H4 (cell line): ENCODE data around the gene ALDOA. TPM values are rescaled to one million over a fixed set of nuclear protein-coding genes. Genes with fewer than 3 reads are reported as not detected.

Source experiments
- DNase-seq: peaks from one replicate; pipeline ENCODE4 v3.0.0-alpha.2; 2015; ENCODE audit warnings: low spot score
- total RNA-seq: library from RNA; depleted of rRNA; stranded (reverse); fragments of >200 nt; shearing (Covaris generic); gene quantifications from 2 replicates; pipeline ENCODE4 v1.2.3, GENCODE V29; 2014

ALDOA gene
- total RNA-seq, 1 experiment from 2014 or later: 1,920 TPM

DNA sequence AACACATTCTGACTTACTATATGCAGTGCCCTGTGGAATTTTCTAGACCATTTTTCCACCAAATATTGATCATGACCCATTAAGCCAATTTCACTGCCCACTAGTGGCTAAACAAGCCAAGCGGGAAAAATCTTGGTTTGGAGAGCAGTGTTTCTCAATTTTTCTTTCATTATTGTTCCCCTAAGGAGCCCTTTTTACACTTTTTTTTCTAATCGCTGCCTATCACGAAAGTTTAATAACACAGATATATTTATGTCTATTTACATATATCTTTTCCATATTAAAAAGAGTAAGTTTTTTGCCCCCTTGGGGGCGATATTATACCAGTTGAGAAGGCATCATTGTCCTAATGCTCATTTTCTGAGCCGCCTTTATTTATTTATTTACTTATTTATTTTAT lies 23.7 kb upstream of the ALDOA start:
- DNase-seq: no peak

DNA sequence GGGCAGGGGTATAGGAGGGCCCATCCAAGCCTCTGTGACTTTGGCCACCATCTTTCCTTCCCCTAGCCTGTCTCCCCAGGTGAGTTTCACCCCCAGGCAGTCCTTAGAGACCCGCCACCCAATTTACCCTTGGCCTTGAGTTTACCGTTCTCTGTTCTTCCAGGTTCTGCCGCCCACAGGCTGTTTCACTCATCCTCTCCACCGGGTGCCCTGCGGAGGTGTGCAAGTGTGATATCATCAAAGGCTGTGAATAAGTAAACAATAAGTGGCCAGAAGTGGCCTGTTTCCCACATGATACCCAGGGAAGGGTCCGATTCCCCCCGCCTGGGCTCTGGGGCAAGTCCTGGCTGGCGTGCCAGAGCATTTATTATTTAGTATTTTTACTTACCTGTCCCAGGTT lies 19.4 kb upstream of the ALDOA start:
- DNase-seq: no peak

DNA sequence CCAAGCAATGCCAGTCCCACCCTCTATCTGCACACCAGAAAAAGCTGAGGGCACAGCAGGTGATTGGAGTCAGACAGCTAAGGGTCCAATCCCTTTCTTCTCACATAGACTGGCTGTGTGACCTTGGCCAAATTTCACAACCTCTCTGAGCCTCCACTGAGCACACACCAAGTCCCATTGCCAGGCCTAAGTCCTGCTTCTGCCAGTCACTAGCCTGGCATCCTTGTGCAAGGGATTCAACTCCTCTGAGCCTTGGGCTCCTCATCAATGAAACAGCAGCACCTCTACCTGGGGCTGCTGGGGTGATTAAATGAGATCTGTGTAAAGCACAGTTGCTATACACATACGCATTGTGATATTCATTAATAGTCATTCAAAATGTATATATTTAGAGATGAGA lies 19.0 kb upstream of the ALDOA start:
- DNase-seq: no peak

- no peak for DNase-seq
Measured at GRCh38 chr16:30049871-30050270, 15.7 kb upstream of the ALDOA start.

DNA sequence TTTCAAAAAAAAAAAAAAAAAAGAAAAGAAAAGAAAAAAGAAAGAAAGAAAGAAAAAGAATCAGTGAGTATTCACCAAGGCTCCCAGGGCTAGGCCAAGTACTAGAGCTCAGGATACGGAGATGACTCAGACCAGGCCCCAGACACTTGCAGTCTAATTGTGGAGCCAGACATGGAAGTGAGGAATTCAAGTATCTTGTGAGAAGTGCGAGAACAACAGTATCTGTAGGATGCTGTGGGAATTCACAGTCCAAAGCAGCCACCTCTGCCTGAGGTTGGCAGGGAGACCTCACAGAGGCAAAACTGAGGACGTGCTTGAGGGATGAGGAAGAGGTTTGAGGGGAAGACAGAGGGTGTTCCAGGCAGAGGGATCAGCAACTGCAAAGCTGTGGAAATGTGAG lies 14.0 kb upstream of the ALDOA start:
- no peak for DNase-seq

GRCh38 chr16:30052671-30053372 lies 12.7 kb upstream of the ALDOA start:
- peak; percentile 86 for DNase-seq

DNA sequence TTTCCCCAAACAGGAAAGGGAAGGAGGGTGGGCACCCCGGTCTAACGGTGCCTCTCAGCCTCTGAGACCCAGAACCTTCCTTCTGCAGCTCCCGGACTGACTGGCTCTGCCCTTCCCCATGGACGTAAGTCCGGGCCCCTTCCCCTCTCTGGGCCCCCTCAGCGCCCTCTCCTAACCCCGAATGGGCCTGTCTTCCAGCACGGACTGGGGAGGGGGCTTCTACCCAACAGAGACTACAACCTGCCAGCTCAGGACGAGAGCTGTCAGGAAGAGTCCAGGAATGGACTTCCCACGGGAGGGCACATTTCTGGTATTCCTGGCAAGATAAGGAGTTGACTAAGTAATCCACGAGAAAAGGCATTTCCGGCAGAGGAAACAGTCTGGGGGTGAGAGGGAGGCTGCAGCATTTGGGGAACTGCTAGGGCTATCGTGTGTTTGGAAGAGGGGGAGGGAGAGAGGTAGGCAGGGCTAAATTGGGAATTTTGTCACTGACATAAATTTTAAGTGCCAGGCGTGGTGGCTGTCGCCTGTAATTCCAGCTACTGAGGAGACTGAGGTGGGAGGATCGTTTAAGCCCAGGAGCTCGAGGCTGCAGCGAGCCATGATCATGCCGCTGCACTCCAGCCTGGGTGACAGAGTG lies 12.1 kb upstream of the ALDOA start:
- DNase-seq: no peak

- no peak for DNase-seq
Measured at GRCh38 chr16:30054451-30054850, 11.1 kb upstream of the ALDOA start.

- DNase-seq: no peak
Measured at GRCh38 chr16:30054959-30055553, 10.5 kb upstream of the ALDOA start.

DNA sequence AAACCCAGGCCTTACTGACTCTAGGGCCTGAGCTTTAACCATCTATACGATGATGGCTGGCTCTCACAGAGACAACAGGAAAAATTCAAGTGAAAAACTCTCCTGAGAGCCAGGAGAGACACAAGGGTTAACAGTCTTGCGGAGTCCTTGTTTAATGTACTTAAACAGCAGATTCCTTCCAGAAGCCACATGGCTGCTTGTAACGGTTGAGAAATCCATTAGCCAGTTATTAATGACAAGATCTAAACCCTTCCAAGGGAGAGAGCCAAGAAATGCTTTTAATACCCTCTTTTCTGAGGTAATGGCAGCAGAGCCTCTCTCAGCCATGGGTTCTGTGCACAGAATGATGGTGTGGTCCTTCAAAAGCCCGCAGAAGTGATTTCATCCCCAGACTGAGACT lies 5.2 kb upstream of the ALDOA start:
- no peak for DNase-seq

DNA sequence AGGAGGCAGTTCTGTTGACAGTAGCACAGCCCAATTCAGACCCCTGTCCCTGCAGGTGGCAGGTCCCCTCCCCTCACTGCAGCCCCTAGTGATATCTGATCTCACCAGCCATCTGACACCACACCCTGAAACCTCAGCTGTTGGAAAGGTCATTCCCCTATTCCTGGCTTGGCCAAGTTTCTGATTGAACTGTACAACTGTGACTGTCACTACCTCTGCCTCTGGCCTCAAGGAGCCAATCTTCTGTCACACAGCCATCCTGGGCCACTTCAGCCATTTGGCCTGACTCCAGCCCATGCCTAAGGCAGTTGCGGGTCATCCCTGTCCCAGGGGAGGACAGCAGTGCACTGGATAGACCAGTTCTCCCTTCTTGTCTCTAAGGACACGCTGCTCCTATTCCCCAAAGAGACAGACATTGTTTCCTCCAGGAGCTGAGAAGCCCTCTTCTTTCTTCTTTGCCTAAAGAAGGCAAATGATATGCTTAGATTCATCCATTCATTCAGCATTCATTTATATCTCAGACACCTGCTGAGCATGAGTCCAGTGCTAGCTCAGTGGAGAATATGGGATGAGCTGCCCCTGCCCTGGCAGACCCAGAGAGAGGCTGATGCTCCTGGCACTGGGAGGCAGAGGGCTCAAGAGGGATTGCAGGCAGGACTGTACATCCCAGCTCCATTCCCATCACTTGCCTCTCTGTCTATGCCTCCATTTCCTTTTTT lies 4.6 kb upstream of the ALDOA start:
- DNase-seq: no peak

DNA sequence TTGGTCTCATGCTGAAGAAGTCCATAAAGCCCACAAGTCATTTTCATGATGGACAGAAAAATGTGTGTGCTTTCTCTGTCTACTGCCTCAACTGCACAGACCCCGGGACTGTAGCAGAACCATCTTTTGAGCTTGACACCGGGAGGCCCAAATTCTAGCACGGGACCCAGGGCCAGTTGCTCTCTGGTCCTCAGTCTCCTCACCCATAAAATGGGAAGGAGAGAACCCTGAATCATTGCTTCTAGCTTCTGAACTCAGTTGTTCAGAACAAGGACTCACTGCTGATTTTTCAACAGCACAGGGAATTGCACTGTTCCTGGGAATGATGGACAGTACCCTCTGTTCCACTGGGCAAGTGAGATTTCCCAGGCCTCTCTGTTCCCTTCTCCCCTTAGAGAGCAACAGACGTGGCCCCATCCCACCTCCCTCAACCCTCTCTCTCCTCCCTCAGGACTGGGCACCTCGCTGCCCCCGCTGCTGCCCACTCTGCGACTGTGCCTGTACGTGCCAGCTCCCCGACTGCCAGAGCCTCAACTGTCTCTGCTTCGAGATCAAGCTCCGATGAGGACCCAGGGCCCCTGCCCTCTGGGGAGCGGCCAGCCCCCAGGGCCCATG lies 2.2 kb upstream of the ALDOA start:
- DNase-seq: no peak

DNA sequence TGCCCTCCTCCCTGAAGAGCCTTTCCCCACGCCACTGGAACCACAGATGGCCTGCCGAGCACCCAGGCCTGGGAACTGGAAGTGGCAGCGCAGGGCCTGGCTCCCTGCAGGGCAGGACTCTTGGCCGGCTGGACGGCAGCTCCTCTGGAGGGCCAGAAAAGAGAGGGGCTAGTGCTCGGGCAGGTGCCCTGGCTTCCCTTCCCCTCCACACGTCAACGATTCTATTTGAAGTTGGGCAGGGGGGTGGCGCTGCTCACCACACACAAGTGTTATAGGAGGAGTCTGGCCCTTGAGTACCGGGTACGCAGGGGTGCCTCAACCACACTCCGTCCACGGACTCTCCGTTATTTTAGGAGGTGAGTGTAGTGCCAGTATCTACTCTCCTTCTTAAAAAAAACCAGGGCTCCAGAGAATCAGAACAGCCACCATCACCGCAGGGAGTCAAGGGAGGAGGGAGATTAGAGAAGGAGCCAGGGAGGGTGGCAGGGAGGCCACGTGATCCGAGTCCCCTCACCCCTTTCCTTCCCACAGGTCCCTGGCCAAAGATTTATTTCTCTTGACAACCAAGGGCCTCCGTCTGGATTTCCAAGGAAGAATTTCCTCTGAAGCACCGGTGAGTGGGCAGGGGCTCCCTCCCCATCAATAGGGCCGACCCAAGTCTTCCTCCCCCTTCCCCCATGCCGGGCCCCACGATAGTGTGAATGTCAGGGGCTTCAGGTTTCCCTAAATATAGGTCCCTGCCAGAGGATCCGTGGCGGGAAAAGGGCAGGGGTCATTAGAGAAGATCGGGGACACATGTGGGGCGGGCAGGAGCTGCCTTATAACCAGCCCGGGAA lies 1.4 kb upstream of the ALDOA start:
- DNase-seq: peak; percentile 40

DNA sequence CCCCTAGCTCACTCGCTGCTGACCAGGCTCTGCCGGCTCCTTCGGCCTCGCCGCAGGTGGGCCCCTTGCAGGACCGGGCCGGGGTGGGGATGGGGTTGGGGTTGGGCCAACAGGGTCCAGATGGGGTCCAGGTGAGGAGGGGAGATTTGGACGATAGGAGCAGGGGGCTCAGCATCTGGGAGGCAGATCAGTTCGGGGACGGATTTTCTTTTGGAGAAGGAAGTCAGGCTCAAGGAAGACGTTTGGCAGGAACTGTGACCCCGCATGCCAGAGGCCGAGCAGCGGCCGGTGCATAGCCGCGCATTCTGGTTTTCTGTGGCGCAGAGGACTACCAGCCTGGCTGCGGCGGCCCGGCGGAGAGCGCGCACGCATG lies 845 bp upstream of the ALDOA start:
- no peak for DNase-seq

DNA sequence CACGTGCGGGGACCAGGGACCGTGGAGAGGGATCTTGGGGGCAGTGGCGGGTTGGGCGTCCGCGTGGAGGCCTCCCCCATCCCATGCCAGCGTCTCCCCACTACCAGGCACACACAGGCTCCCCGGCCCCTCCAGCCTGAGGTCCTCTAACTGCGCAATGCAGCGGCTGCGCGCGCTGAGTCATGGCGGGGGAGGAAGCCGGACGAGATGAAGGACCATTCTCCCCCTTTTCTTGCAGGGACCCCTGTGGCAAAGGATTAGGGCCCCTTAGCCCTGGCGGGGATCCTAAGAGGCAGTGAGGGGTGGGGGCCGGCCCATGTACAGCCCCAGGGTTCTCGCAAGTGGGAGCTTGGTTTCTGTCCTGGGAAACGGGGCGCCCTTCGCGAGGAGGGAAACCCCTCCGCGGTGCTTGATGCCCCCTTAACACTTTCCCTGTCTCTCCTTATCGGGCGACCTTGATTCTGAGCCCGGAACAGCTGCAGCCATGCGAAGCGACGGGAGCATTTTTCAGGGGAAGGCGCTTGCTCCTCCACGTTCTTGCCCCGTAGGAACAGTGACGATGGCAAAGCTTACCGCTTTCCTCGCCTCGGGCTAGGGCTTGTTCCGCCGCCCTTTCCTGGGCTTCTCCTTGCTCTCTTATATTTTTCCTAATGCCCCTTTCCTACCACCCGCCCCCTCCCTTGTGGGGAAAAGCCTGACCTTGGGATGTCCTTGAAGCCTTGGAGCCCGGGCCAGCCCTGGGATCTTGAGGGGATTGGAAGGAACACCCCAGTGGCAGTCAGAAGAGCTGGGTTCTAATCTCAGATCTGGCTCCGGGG lies 592 bp downstream of the ALDOA start:
- no peak for DNase-seq

DNA sequence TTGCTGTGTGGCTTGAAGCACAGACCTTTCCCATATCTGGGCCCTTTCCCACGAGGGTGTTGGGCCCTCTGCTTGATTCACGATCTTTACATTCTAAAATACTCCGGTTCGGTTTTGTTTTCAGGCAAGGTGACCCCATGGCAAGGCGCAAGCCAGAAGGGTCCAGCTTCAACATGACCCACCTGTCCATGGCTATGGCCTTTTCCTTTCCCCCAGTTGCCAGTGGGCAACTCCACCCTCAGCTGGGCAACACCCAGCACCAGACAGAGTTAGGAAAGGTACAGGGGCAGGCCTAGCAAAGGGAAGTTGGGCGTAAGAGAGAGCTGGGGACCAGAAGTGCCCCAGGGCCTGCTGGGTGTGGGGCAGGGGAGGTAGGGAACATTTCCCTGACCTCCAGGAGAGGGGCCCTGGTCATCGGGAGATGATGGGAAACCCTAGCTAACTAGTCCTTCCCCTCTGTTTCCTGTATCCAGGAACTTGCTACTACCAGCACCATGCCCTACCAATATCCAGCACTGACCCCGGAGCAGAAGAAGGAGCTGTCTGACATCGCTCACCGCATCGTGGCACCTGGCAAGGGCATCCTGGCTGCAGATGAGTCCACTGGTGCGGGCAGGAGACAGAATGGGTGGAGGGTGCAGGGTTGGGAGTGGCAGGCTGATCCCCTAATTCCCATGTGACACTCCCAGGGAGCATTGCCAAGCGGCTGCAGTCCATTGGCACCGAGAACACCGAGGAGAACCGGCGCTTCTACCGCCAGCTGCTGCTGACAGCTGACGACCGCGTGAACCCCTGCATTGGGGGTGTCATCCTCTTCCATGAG lies 1.4 kb downstream of the ALDOA start:
- DNase-seq: no peak

DNA sequence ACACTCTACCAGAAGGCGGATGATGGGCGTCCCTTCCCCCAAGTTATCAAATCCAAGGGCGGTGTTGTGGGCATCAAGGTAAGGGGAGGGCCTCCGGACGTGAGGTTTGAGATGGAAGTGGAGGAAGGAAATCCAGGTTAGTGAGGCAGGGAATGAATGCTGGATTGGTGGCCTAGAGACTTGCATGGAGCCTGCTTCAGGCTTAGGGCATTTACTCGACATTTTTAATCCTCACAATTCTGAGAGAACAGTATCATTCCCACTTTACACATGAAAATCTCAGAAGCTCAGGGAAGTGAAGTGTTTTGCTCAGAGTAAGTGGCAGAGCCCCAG lies 2.0 kb downstream of the ALDOA start:
- no peak for DNase-seq

DNA sequence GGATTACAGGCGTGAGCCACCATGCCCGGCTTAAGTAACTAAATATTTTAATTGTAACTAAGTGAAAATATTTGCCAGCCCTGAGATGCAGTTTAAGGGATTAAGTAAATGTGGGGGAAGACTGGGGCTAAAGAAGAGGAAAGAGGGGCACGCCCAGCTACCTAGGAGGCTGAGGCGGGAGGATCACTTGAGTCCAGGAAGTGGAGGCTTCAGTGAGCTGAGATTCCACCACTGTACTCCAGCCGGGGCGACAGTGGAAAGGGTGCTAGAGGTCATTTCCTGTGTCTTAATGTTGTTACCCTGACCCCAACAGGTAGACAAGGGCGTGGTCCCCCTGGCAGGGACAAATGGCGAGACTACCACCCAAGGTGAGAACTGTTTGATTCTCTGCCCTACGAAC lies 2.8 kb downstream of the ALDOA start:
- no peak for DNase-seq

- DNase-seq: no peak
Measured at GRCh38 chr16:30068750-30069610, 3.4 kb downstream of the ALDOA start.
